H9 (cell line): Measurements from ENCODE around the gene PRDM8. TPM values are rescaled to one million over a fixed set of nuclear protein-coding genes. Genes with fewer than 3 reads are reported as not detected.

Experiments used
- DNase-seq: peaks from one replicate; pipeline ENCODE4 v3.0.0-alpha.2; 2017
- H2AFZ ChIP-seq: one replicate; pipeline ENCODE4 v1.6.1; 2013; ENCODE audit warnings: mild to moderate bottlenecking, low read length, control low read depth, moderate library complexity
- H2AK5ac ChIP-seq: 2 replicates; pipeline ENCODE4 v1.6.1; 2013; ENCODE audit warnings: low read length, control low read depth, mixed read lengths; ENCODE audit not compliant: insufficient read length
- H2BK120ac ChIP-seq: one replicate; pipeline ENCODE4 v1.6.1; 2013; ENCODE audit warnings: low read depth, mild to moderate bottlenecking, low read length, control low read depth, inconsistent platforms; ENCODE audit not compliant: poor library complexity, severe bottlenecking
- H2BK12ac ChIP-seq: 2 replicates; pipeline ENCODE4 v1.6.1; 2013; ENCODE audit warnings: low read length, control low read depth, mixed read lengths, low read depth; ENCODE audit not compliant: insufficient read length
- H2BK15ac ChIP-seq: 2 replicates; pipeline ENCODE4 v1.6.1; 2013; ENCODE audit warnings: low read depth, low read length, control low read depth
- H2BK20ac ChIP-seq: one replicate; pipeline ENCODE4 v1.6.1; 2013; ENCODE audit warnings: low read depth, mild to moderate bottlenecking, low read length, control low read depth, inconsistent platforms; ENCODE audit not compliant: poor library complexity, severe bottlenecking
- H2BK5ac ChIP-seq: 2 replicates; pipeline ENCODE4 v1.6.1; 2013; ENCODE audit warnings: low read length, control low read depth, mixed read lengths; ENCODE audit not compliant: insufficient read length
- H3K14ac ChIP-seq: 2 replicates; pipeline ENCODE4 v1.6.1; 2013; ENCODE audit warnings: low read length, control low read depth; ENCODE audit not compliant: insufficient read depth
- H3K18ac ChIP-seq: 2 replicates; pipeline ENCODE4 v1.6.1; 2013; ENCODE audit warnings: low read depth, mild to moderate bottlenecking, mixed read lengths, low read length, control low read depth; ENCODE audit not compliant: insufficient read length
- H3K23ac ChIP-seq: 2 replicates; pipeline ENCODE4 v1.6.1; 2013; ENCODE audit warnings: low read length, control low read depth, mixed read lengths, low read depth; ENCODE audit not compliant: insufficient read length
- H3K23me2 ChIP-seq: 2 replicates; pipeline ENCODE4 v1.6.1; 2013; ENCODE audit warnings: low read depth, mild to moderate bottlenecking, mixed read lengths, low read length, control low read depth; ENCODE audit not compliant: insufficient read length, poor library complexity, severe bottlenecking
- H3K27ac ChIP-seq: 2 replicates; pipeline ENCODE4 v1.5.1; 2013; ENCODE audit warnings: low read length, control low read depth, mixed read lengths, low read depth; ENCODE audit not compliant: insufficient read length
- H3K27me3 ChIP-seq: 2 replicates; pipeline ENCODE4 v1.6.1; 2013; ENCODE audit warnings: low read length, control low read depth, inconsistent platforms; ENCODE audit not compliant: insufficient read depth
- H3K4ac ChIP-seq: 2 replicates; pipeline ENCODE4 v1.6.1; 2013; ENCODE audit warnings: low read depth, mild to moderate bottlenecking, control low read depth, inconsistent platforms, low read length, moderate library complexity
- H3K4me1 ChIP-seq: 2 replicates; pipeline ENCODE4 v1.6.1; 2013; ENCODE audit warnings: low read length, control low read depth, inconsistent platforms; ENCODE audit not compliant: insufficient read depth
- H3K4me2 ChIP-seq: 2 replicates; pipeline ENCODE4 v1.6.1; 2013; ENCODE audit warnings: low read length, control low read depth, mixed read lengths; ENCODE audit not compliant: insufficient read length, insufficient read depth
- H3K56ac ChIP-seq: 2 replicates; pipeline ENCODE4 v1.6.1; 2013; ENCODE audit warnings: low read depth, mild to moderate bottlenecking, mixed read lengths, low read length, control low read depth; ENCODE audit not compliant: insufficient read length
- H3K79me1 ChIP-seq: 2 replicates; pipeline ENCODE4 v1.6.1; 2013; ENCODE audit warnings: low read depth, mild to moderate bottlenecking, moderate library complexity, low read length, control low read depth, inconsistent platforms; ENCODE audit not compliant: insufficient read depth, poor library complexity, severe bottlenecking
- H3K79me2 ChIP-seq: 2 replicates; pipeline ENCODE4 v1.6.1; 2013; ENCODE audit warnings: low read length, control low read depth, inconsistent platforms; ENCODE audit not compliant: insufficient read depth
- H3K9ac ChIP-seq: 2 replicates; pipeline ENCODE4 v1.6.1; 2013; ENCODE audit warnings: low read length, control low read depth, mixed read lengths; ENCODE audit not compliant: insufficient read length; ENCODE audit errors: extremely low read depth
- H3K9me3 ChIP-seq: one replicate; pipeline ENCODE4 v1.6.1; 2013; ENCODE audit warnings: low read depth, low read length, inconsistent platforms; ENCODE audit not compliant: control insufficient read depth
- H3T11ph ChIP-seq: one replicate; pipeline ENCODE4 v1.6.1; 2013; ENCODE audit warnings: mild to moderate bottlenecking, low read length, control low read depth, inconsistent platforms
- H4K20me1 ChIP-seq: one replicate; pipeline ENCODE4 v1.6.1; 2013; ENCODE audit not compliant: control insufficient read depth, insufficient read length, insufficient read depth
- H4K5ac ChIP-seq: 2 replicates; pipeline ENCODE4 v1.6.1; 2013; ENCODE audit warnings: low read depth, mild to moderate bottlenecking, mixed read lengths, low read length, control low read depth; ENCODE audit not compliant: insufficient read length
- H4K8ac ChIP-seq: replicated peaks from 2 replicates; pipeline ENCODE4 v1.6.1; 2013; ENCODE audit warnings: low read length, control low read depth, mixed read lengths, low read depth; ENCODE audit not compliant: insufficient read length
- H4K91ac ChIP-seq: 2 replicates; pipeline ENCODE4 v1.6.1; 2013; ENCODE audit warnings: low read depth, mild to moderate bottlenecking, moderate library complexity, mixed read lengths, low read length, control low read depth; ENCODE audit not compliant: insufficient read length
- H3K27ac Mint-ChIP-seq, 3 experiments: 2 replicates in 2 of 3; 3 replicates in 1 of 3; pipeline ENCODE4 v1.8.0; 2020 to 2021; ENCODE audit warnings: mixed read lengths in 3 of 3, mild to moderate bottlenecking in 1 of 3, moderate library complexity in 1 of 3
- H3K27me3 Mint-ChIP-seq: 2 replicates; pipeline ENCODE4 v1.8.0; 2021; ENCODE audit warnings: low read depth, mild to moderate bottlenecking, moderate library complexity, mixed read lengths
- H3K36me3 Mint-ChIP-seq, 3 experiments: 2 replicates in 2 of 3; 3 replicates in 1 of 3; pipeline ENCODE4 v1.8.0; 2020 to 2021; ENCODE audit warnings: low read depth in 3 of 3, mixed read lengths in 3 of 3; ENCODE audit not compliant: insufficient read depth in 1 of 3
- H3K4me1 Mint-ChIP-seq, 2 experiments: 2 replicates each; pipeline ENCODE4 v1.8.0; 2020; ENCODE audit warnings: mixed read lengths in 2 of 2
- H3K4me3 Mint-ChIP-seq, 2 experiments: 2 replicates in 1 of 2; 3 replicates in 1 of 2; pipeline ENCODE4 v1.8.0; 2020 to 2021; ENCODE audit warnings: mild to moderate bottlenecking in 2 of 2, mixed read lengths in 2 of 2, moderate library complexity in 1 of 2
- H3K9me3 Mint-ChIP-seq, 2 experiments: 2 replicates in 1 of 2; 3 replicates in 1 of 2; pipeline ENCODE4 v1.8.0; 2020; ENCODE audit warnings: mild to moderate bottlenecking in 2 of 2, mixed read lengths in 2 of 2, moderate library complexity in 1 of 2
- WGBS: extraction: QIAGEN DNeasy Blood & Tissue Kit; methylation state at CpG from one replicate; pipeline ENCODE4 v1.1.7; 2013; ENCODE audit warnings: missing lambda C conversion rate, low lambda C conversion rate, mixed read lengths; ENCODE audit not compliant: insufficient read length; ENCODE audit errors: extremely low coverage; 5-methylcytosine and 5-hydroxymethylcytosine counted together
- total RNA-seq: library from RNA; stranded (reverse); gene quantifications from 2 replicates; pipeline ENCODE4 v1.2.1, GENCODE V29; 2021
- TF ChIP-seq, protein P1 (sequence below): fragments of 200-600 bp; sonication (generic); conservative IDR thresholded peaks from 3 replicates; pipeline ENCODE4 v1.8.0; 2021; ENCODE audit warnings: antibody characterized with exemption, mild to moderate bottlenecking

Gene PRDM8
- total RNA-seq, 1 experiment from 2014 or later, result not detected

DNA sequence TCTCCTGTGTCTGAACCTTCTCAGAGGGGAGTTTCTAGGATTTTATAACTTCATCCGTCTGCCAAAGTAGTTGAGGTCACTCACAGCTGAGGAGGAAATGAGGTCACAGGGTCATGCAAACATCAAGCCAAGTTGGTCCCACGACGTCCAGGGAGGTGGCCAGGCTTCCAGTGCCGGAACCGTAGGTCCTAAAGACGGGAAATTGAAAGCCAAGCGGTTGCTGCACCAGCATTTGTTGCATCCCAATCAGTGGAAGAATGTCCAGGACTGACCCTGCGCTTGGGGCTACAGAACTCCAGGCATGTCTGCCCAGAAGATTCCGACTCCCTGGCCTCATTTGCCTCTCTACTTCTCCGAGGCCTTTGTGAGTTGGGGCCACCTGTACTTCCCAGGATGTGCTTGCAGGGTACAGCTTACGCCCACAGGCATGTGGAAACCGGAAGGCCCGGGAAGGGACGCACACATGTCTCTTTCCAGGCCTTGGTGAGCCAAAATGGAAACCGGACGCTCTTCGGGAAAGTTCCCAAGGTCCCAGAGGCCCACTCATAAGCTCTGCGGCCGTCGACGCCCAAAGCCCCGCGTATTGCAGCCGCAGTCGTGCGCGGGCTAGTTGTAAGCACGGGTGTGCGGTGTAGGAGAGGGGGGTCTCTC is 9.3 kb downstream of the PRDM8 start:
- H3K23ac ChIP-seq, result no peak overlapping the region
- H4K8ac ChIP-seq, result no peak overlapping the region
- no peak overlapping the region for H2BK5ac ChIP-seq

More for the DNA sequence above, 9.3 kb downstream of the PRDM8 start:
- no peak overlapping the region for H3K9ac ChIP-seq
- no peak overlapping the region for H3T11ph ChIP-seq
- WGBS, result no CpG with 5 or more reads among the region's 29 CpGs
- H3K9me3 Mint-ChIP-seq, result peaks cover 1 to 12% of the 10 kb centered on the region in 2 experiments
- peaks cover 3 to 21% of the 10 kb centered on the region in 2 experiments for H3K4me1 Mint-ChIP-seq
- no peak overlapping the region for H2BK15ac ChIP-seq
- no peak overlapping the region for H3K56ac ChIP-seq
- no peak overlapping the region for H2BK120ac ChIP-seq
- H2AK5ac ChIP-seq, result no peak overlapping the region
- H3K14ac ChIP-seq, result no peak overlapping the region
- H3K27me3 ChIP-seq, result peaks cover 60% of the 10 kb centered on the region
- no peak overlapping the region for H4K5ac ChIP-seq
- peaks cover 94% of the 10 kb centered on the region for H3K27me3 Mint-ChIP-seq
- no peak overlapping the region for H2AFZ ChIP-seq
- H3K27ac ChIP-seq, result no peak overlapping the region
- no peak overlapping the region for H2BK20ac ChIP-seq
- no peak overlapping the region for H2BK12ac ChIP-seq
- no peaks in the 10 kb centered on the region for H3K79me1 ChIP-seq
- no peaks in the 10 kb centered on the region for H3K79me2 ChIP-seq
- H3K9me3 ChIP-seq, result no peaks in the 10 kb centered on the region
- peaks cover 4% of the 10 kb centered on the region for H4K20me1 ChIP-seq
- no peak overlapping the region for H4K91ac ChIP-seq
- H3K27ac Mint-ChIP-seq, result no peak overlapping the region
- H3K4me1 ChIP-seq, result peaks cover 1% of the 10 kb centered on the region; the same call in 1 of the 2 replicates
- TF ChIP-seq, protein P1, sequence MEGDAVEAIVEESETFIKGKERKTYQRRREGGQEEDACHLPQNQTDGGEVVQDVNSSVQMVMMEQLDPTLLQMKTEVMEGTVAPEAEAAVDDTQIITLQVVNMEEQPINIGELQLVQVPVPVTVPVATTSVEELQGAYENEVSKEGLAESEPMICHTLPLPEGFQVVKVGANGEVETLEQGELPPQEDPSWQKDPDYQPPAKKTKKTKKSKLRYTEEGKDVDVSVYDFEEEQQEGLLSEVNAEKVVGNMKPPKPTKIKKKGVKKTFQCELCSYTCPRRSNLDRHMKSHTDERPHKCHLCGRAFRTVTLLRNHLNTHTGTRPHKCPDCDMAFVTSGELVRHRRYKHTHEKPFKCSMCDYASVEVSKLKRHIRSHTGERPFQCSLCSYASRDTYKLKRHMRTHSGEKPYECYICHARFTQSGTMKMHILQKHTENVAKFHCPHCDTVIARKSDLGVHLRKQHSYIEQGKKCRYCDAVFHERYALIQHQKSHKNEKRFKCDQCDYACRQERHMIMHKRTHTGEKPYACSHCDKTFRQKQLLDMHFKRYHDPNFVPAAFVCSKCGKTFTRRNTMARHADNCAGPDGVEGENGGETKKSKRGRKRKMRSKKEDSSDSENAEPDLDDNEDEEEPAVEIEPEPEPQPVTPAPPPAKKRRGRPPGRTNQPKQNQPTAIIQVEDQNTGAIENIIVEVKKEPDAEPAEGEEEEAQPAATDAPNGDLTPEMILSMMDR, result no peak
- peak overlapping the region; percentile 52 for H3K4me2 ChIP-seq
- peak overlapping the region in 1 of 2 experiments; percentile 74; a peak in 2 of 5 replicates for H3K4me3 Mint-ChIP-seq
- H3K18ac ChIP-seq, result no peak overlapping the region
- peaks cover 9% of the 10 kb centered on the region for H3K23me2 ChIP-seq
- no peak for DNase-seq
- H3K36me3 Mint-ChIP-seq, result peaks cover 0 to 4% (median 0%) of the 10 kb centered on the region in 3 experiments; a peak in 3 of 7 replicates
- no peak overlapping the region for H3K4ac ChIP-seq
